B cell (primary cell): ENCODE data around the gene STT3B. TPM values are rescaled to one million over a fixed set of nuclear protein-coding genes. Genes with fewer than 3 reads are reported as not detected.

Experiments
- ATAC-seq: fragments of 200-7000 bp; cut with Tn5 transposase; one replicate; pipeline ENCODE4 v1.10.0; 2021; ENCODE audit warnings: low read depth, mild to moderate bottlenecking, moderate number of reproducible peaks, moderate library complexity
- CTCF ChIA-PET: fragments of 350-600 bp; sonication (Branson Sonifier 250); formaldehyde crosslinking; loops from one replicate; lab custom pipeline; 2021; ENCODE audit warnings: antibody characterized with exemption, inconsistent platforms; lab: Charles Lee
- POLR2A ChIA-PET: fragments of 350-600 bp; sonication (Branson Sonifier 250); formaldehyde crosslinking; loops from one replicate; lab custom pipeline; 2021; ENCODE audit warnings: antibody characterized with exemption; lab: Charles Lee
- DNase-seq: peaks from one replicate; pipeline ENCODE4 v3.0.0; 2013
- H2AFZ ChIP-seq: 2 replicates; pipeline ENCODE4 v1.6.1; 2012; ENCODE audit warnings: mild to moderate bottlenecking, low read depth, low read length; ENCODE audit not compliant: insufficient read depth, poor library complexity, severe bottlenecking
- H3K27ac ChIP-seq, 2 donors: 1 replicate in 1 of 2; 2 replicates in 1 of 2; pipeline ENCODE4 v1.5.1; 2012 to 2013; ENCODE audit warnings: low read length in 2 of 2, mild to moderate bottlenecking in 2 of 2, moderate library complexity in 1 of 2
- H3K27me3 ChIP-seq, 4 experiments: fragments of 200-600 bp in 1 of 4; sonication (generic) in 1 of 4; replicated peaks in 1 of 4; 1 replicate in 2 of 4; 2 replicates in 2 of 4; pipeline versions ENCODE4 v1.6.1 to v1.7.0; 2013 to 2016; ENCODE audit warnings: low read length in 3 of 4, mild to moderate bottlenecking in 2 of 4, mixed read lengths in 1 of 4, moderate library complexity in 1 of 4; ENCODE audit not compliant: insufficient read depth in 4 of 4, control insufficient read depth in 3 of 4; ENCODE audit errors: control extremely low read depth in 1 of 4
- H3K36me3 ChIP-seq, 2 experiments: replicated peaks in 1 of 2; 1 replicate in 1 of 2; 2 replicates in 1 of 2; pipeline versions ENCODE4 v1.6.1 to v1.7.1; 2013; ENCODE audit warnings: low read length in 1 of 2; ENCODE audit not compliant: insufficient read depth in 2 of 2, control insufficient read depth in 1 of 2; ENCODE audit errors: control extremely low read depth in 1 of 2, extremely low read depth in 1 of 2
- H3K4me1 ChIP-seq, 2 donors: fragments of 200-600 bp in 1 of 2; sonication (generic) in 1 of 2; 1 replicate in 1 of 2; 2 replicates in 1 of 2; pipeline versions ENCODE4 v1.5.1 to v1.6.1; 2013 to 2017; ENCODE audit warnings: low read length in 2 of 2; ENCODE audit not compliant: control insufficient read depth in 2 of 2, insufficient read depth in 2 of 2
- H3K4me2 ChIP-seq: replicated peaks from 2 replicates; pipeline ENCODE3; 2012; ENCODE audit warnings: mild to moderate bottlenecking, low read depth, low read length; ENCODE audit not compliant: poor library complexity, severe bottlenecking
- H3K4me3 ChIP-seq, 5 experiments: fragments of 200-600 bp in 1 of 5; sonication (generic) in 1 of 5; 1 replicate in 3 of 5; 2 replicates in 2 of 5; pipeline versions ENCODE4 v1.5.1 to v1.7.0; 2011 to 2016; ENCODE audit warnings: low read length in 4 of 5, mild to moderate bottlenecking in 4 of 5, low read depth in 2 of 5, control low read depth in 1 of 5, moderate library complexity in 1 of 5; ENCODE audit not compliant: insufficient read depth in 1 of 5; ENCODE audit errors: control extremely low read depth in 1 of 5, extremely low read depth in 1 of 5
- H3K79me2 ChIP-seq: fragments of 200-600 bp; sonication (generic); one replicate; pipeline ENCODE4 v1.6.0; 2016; ENCODE audit warnings: low read length; ENCODE audit not compliant: control insufficient read depth, insufficient read depth
- H3K9ac ChIP-seq: fragments of 200-600 bp; sonication (generic); 2 replicates; pipeline ENCODE4 v1.6.1; 2017; ENCODE audit warnings: mild to moderate bottlenecking, low read length, moderate library complexity
- H3K9me3 ChIP-seq, 3 donors: one replicate each; pipeline versions ENCODE4 v1.6.1 to v1.7.1; 2013; ENCODE audit warnings: low read length in 2 of 3; ENCODE audit not compliant: control insufficient read depth in 2 of 3, insufficient read depth in 1 of 3; ENCODE audit errors: control extremely low read depth in 1 of 3
- H4K20me1 ChIP-seq: 2 replicates; pipeline ENCODE4 v1.6.0; 2012; ENCODE audit warnings: mild to moderate bottlenecking, low read length; ENCODE audit not compliant: insufficient read depth, control insufficient read depth, poor library complexity, severe bottlenecking
- H3K27ac Mint-ChIP-seq: one replicate; pipeline ENCODE4 v1.8.0; 2021; ENCODE audit warnings: mixed read lengths
- H3K27me3 Mint-ChIP-seq: one replicate; pipeline ENCODE4 v1.8.0; 2021; ENCODE audit warnings: mixed read lengths
- H3K4me1 Mint-ChIP-seq: one replicate; pipeline ENCODE4 v1.8.0; 2021; ENCODE audit warnings: mixed read lengths
- H3K4me3 Mint-ChIP-seq: one replicate; pipeline ENCODE4 v1.8.0; 2021; ENCODE audit warnings: mixed read lengths
- H3K9me3 Mint-ChIP-seq: one replicate; pipeline ENCODE4 v1.8.0; 2022; ENCODE audit warnings: mixed read lengths; ENCODE audit not compliant: insufficient read depth
- CTCF ChIP-seq: fragments of 200-600 bp; IDR thresholded peaks from one replicate; pipeline ENCODE4 v1.8.0; 2022; ENCODE audit warnings: antibody characterized with exemption, mild to moderate bottlenecking
- EZH2 ChIP-seq: IDR thresholded peaks from 2 replicates; pipeline ENCODE4 v1.6.1; 2012; ENCODE audit warnings: borderline replicate concordance, low read depth, mild to moderate bottlenecking, moderate library complexity, low read length; ENCODE audit not compliant: insufficient read depth, poor library complexity, severe bottlenecking
- WGBS: methylation state at CpG from one replicate; pipeline ENCODE4 v1.1.5; 2013; ENCODE audit warnings: missing lambda C conversion rate; ENCODE audit not compliant: insufficient coverage; 5-methylcytosine and 5-hydroxymethylcytosine counted together
- intact Hi-C: fragments of 100-400 bp; cut with micrococcal nuclease; formaldehyde crosslinking; loops from one replicate; pipeline ENCODE4 v1.10.0; 2022
- polyA plus RNA-seq: library from polyadenylated mRNA; depleted of rRNA; stranded (reverse); fragments of >200 nt; gene quantifications from 2 replicates; pipeline ENCODE4 v1.2.3, GENCODE V29; 2012
- total RNA-seq, 2 donors: library from RNA; stranded (reverse); fragments of 120-200 nt in 1 of 2; gene quantifications; 1 replicate in 1 of 2; 2 replicates in 1 of 2; pipeline versions ENCODE4 v1.2.3 to v1.2.4, GENCODE V29; 2013 to 2022

STT3B gene
- total and polyA plus RNA-seq, 2 donors (not counting 1 experiment from before 2014, with no cell fraction given) = 35.4 to 79.2 TPM

- CTCF ChIA-PET = interaction anchor here (1.4 kb wide), 1 partner anchor 96 kb away, joined by 3 read pairs; no protein-coding TSS in a partner anchor
- Histone ChIP-seq H3K9me3 (no peaks in the 10 kb centered on the region), H3K27ac (no peak overlapping the region), H2AFZ (no peak overlapping the region), H3K9ac (no peak overlapping the region), H3K4me3 (no peak overlapping the region), H3K36me3 (peaks cover 17 to 36% of the 10 kb centered on the region in 2 experiments), H3K27me3 (no peaks in the 10 kb centered on the region), H4K20me1 (no peaks in the 10 kb centered on the region), H3K4me1 (peaks cover 18 to 23% of the 10 kb centered on the region in 2 donors), H3K79me2 (no peaks in the 10 kb centered on the region), H3K4me2 (no peak overlapping the region)
- Mint-ChIP-seq H3K4me3 (no peak overlapping the region), H3K27ac (no peak overlapping the region), H3K27me3 (no peaks in the 10 kb centered on the region), H3K4me1 (peaks cover 43% of the 10 kb centered on the region), H3K9me3 (no peaks in the 10 kb centered on the region)
- no peak for DNase-seq
- no peak for ATAC-seq
- intact Hi-C loops = no loop called here
- TF ChIP-seq EZH2 = no peak
- TF ChIP-seq CTCF = no peak
- no CpG with 5 or more reads among the region's 6 CpGs for WGBS
- POLR2A ChIA-PET = no interaction called here
These were observed 91.5 kb downstream of the STT3B start for GRCh38 chr3:31624083-31624709.

GRCh38 chr3:31625358-31625757 lies 92.6 kb downstream of the STT3B start:
- CTCF ChIA-PET = interaction anchor here (0.5 to 1.1 kb wide), 2 partner anchors 11 to 521 kb away, joined by 3 to 4 read pairs; no protein-coding TSS in a partner anchor
- Mint-ChIP-seq H3K4me3 (no peak overlapping the region), H3K27ac (no peak overlapping the region), H3K9me3 (no peaks in the 10 kb centered on the region), H3K4me1 (peaks cover 48% of the 10 kb centered on the region), H3K27me3 (no peaks in the 10 kb centered on the region)
- POLR2A ChIA-PET = interaction anchor here (0.6 kb wide), 1 partner anchor 273 kb away, joined by 6 read pairs; no protein-coding TSS in a partner anchor
- no peak overlapping the region for H3K27ac ChIP-seq
- intact Hi-C loops = no loop called here
- no peak for TF ChIP-seq CTCF
- TF ChIP-seq EZH2 = no peak
- peaks cover 21 to 25% of the 10 kb centered on the region in 2 donors for H3K4me1 ChIP-seq
- H3K4me3 ChIP-seq = no peak overlapping the region
- H2AFZ ChIP-seq = no peak overlapping the region
- H3K4me2 ChIP-seq = no peak overlapping the region
- H3K27me3 ChIP-seq = no peaks in the 10 kb centered on the region
- no peak for DNase-seq
- no CpG with 5 or more reads among the region's 2 CpGs for WGBS
- H3K9ac ChIP-seq = no peak overlapping the region
- peaks cover 14 to 39% of the 10 kb centered on the region in 2 experiments for H3K36me3 ChIP-seq
- no peaks in the 10 kb centered on the region for H3K9me3 ChIP-seq
- H4K20me1 ChIP-seq = no peaks in the 10 kb centered on the region
- no peaks in the 10 kb centered on the region for H3K79me2 ChIP-seq
- no peak for ATAC-seq
